A673 (cell line): ENCODE results near the gene AKNA.

Source experiments
- EZH2 ChIP-seq: fragments of 200-600 bp; sonication (generic); IDR thresholded peaks from 2 replicates; pipeline ENCODE4 v1.6.1; 2017; ENCODE audit warnings: borderline replicate concordance, low read depth, mild to moderate bottlenecking, mixed read lengths, antibody characterized with exemption, low read length; ENCODE audit not compliant: poor library complexity, severe bottlenecking
- TF ChIP-seq, protein P1 (sequence below): fragments of 300-800, 200-600 bp; sonication (generic); conservative IDR thresholded peaks from 2 replicates; pipeline ENCODE4 v1.5.1; 2017; ENCODE audit warnings: low read depth, mild to moderate bottlenecking, antibody characterized with exemption, low read length, moderate library complexity, mixed read lengths

DNA sequence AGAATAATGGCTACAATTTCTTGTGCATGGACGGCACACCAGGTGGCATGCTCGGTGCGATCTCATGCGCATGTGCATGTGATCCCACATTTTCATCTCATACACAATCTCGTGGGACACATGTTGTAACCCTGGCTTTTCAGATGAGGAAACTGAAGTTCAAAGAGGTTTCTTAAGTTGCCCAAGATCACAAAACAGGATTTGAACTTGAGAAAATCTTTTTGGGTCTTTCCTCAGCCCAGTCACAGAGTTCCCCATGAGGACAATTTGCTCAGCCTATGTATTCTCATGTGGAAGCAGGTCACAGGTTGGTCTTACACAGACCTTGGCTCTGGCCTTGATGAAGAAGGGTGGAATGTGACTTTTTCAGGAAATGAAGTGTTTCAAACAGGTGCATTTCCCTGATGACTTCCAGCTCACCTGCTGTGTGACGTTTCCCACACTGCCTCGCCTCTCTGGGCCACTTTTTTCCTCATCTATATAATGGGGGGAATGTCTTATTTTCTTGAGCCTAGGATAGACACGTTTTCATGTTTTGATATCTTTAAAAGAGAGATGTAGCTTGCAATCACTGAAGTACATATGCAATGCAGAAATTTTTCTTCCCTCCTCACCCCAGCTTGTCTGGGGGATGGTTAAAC, 71.9 kb downstream of the AKNA start:
- TF ChIP-seq, protein P1, sequence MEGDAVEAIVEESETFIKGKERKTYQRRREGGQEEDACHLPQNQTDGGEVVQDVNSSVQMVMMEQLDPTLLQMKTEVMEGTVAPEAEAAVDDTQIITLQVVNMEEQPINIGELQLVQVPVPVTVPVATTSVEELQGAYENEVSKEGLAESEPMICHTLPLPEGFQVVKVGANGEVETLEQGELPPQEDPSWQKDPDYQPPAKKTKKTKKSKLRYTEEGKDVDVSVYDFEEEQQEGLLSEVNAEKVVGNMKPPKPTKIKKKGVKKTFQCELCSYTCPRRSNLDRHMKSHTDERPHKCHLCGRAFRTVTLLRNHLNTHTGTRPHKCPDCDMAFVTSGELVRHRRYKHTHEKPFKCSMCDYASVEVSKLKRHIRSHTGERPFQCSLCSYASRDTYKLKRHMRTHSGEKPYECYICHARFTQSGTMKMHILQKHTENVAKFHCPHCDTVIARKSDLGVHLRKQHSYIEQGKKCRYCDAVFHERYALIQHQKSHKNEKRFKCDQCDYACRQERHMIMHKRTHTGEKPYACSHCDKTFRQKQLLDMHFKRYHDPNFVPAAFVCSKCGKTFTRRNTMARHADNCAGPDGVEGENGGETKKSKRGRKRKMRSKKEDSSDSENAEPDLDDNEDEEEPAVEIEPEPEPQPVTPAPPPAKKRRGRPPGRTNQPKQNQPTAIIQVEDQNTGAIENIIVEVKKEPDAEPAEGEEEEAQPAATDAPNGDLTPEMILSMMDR = no peak
- TF ChIP-seq EZH2 = no peak
